KMS-11 (cell line): ENCODE results near the gene CACNG1.

Experiments
- H2AFZ ChIP-seq: fragments of 200-600 bp; sonication (generic); 2 replicates; pipeline ENCODE4 v1.6.1; 2016; ENCODE audit warnings: antibody characterized with exemption, mixed run types, low read depth
- H3K27ac ChIP-seq: fragments of 200-600 bp; sonication (generic); 2 replicates; pipeline ENCODE4 v1.6.1; 2016; ENCODE audit warnings: mild to moderate bottlenecking, mixed run types
- H3K27me3 ChIP-seq: fragments of 200-600 bp; sonication (generic); 2 replicates; pipeline ENCODE4 v1.6.1; 2017; ENCODE audit warnings: mild to moderate bottlenecking, low read depth, mixed run types, moderate library complexity; ENCODE audit not compliant: insufficient read depth
- H3K36me3 ChIP-seq: fragments of 200-600 bp; sonication (generic); 2 replicates; pipeline ENCODE4 v1.6.1; 2017; ENCODE audit warnings: mild to moderate bottlenecking, mixed run types; ENCODE audit not compliant: insufficient read depth
- H3K4me1 ChIP-seq: fragments of 200-600 bp; sonication (generic); 2 replicates; pipeline ENCODE4 v1.6.1; 2016; ENCODE audit warnings: mild to moderate bottlenecking, low read depth, mixed run types; ENCODE audit not compliant: poor library complexity, severe bottlenecking
- H3K4me2 ChIP-seq: fragments of 200-600 bp; sonication (generic); 2 replicates; pipeline ENCODE4 v1.7.0; 2016; ENCODE audit warnings: mild to moderate bottlenecking, mixed run types
- H3K4me3 ChIP-seq: fragments of 200-600 bp; sonication (generic); IDR thresholded peaks from 2 replicates; pipeline ENCODE4 v1.6.1; 2017; ENCODE audit warnings: low read depth, low read length, mixed read lengths; ENCODE audit not compliant: insufficient read depth
- H3K79me2 ChIP-seq: fragments of 200-600 bp; sonication (generic); 2 replicates; pipeline ENCODE4 v1.6.1; 2016; ENCODE audit warnings: low read depth, mixed run types; ENCODE audit not compliant: insufficient read depth
- H3K9ac ChIP-seq: fragments of 200-600 bp; sonication (generic); 2 replicates; pipeline ENCODE4 v1.6.1; 2016; ENCODE audit warnings: mild to moderate bottlenecking, mixed run types
- H4K20me1 ChIP-seq: fragments of 200-600 bp; sonication (generic); 2 replicates; pipeline ENCODE4 v1.6.1; 2016; ENCODE audit warnings: mild to moderate bottlenecking, mixed run types; ENCODE audit not compliant: insufficient read depth
- TF ChIP-seq, protein P1 (sequence below): fragments of 200-600 bp; sonication (generic); conservative IDR thresholded peaks from 2 replicates; pipeline ENCODE4 v1.6.1; 2017; ENCODE audit warnings: low read depth, mild to moderate bottlenecking, antibody characterized with exemption, low read length, moderate library complexity, mixed read lengths

Gene CACNG1

GRCh38 chr17:67051155-67051538 lies 6.8 kb downstream of the CACNG1 start:
- H3K36me3 ChIP-seq: no peaks in the 10 kb centered on the region
- no peaks in the 10 kb centered on the region for H3K79me2 ChIP-seq
- H3K27me3 ChIP-seq: no peaks in the 10 kb centered on the region
- TF ChIP-seq, protein P1, sequence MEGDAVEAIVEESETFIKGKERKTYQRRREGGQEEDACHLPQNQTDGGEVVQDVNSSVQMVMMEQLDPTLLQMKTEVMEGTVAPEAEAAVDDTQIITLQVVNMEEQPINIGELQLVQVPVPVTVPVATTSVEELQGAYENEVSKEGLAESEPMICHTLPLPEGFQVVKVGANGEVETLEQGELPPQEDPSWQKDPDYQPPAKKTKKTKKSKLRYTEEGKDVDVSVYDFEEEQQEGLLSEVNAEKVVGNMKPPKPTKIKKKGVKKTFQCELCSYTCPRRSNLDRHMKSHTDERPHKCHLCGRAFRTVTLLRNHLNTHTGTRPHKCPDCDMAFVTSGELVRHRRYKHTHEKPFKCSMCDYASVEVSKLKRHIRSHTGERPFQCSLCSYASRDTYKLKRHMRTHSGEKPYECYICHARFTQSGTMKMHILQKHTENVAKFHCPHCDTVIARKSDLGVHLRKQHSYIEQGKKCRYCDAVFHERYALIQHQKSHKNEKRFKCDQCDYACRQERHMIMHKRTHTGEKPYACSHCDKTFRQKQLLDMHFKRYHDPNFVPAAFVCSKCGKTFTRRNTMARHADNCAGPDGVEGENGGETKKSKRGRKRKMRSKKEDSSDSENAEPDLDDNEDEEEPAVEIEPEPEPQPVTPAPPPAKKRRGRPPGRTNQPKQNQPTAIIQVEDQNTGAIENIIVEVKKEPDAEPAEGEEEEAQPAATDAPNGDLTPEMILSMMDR: no peak
- no peak overlapping the region for H3K27ac ChIP-seq
- no peak overlapping the region for H2AFZ ChIP-seq
- no peak overlapping the region for H3K4me3 ChIP-seq
- H3K4me2 ChIP-seq: no peak overlapping the region
- H3K4me1 ChIP-seq: no peaks in the 10 kb centered on the region
- no peaks in the 10 kb centered on the region for H4K20me1 ChIP-seq
- no peak overlapping the region for H3K9ac ChIP-seq

DNA sequence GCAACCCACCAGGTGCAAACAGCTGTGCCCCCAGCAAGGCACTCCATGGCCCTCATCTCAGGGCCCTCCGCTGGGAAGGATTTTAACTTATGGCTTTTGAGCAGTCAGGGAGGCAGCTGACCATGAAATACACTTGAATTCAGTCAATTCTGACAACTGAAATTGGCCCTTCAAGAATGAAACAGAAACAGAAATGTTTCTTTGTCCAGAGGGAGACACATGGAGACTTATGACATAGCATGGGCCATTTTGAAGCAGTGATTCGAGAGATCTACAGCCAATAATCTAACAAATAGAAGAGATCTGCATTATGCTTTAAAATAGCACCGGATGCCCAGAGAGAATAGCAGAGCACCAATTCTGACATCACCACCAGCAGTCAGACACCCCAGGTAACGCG lies 7.5 kb downstream of the CACNG1 start:
- no peaks in the 10 kb centered on the region for H3K4me1 ChIP-seq
- no peaks in the 10 kb centered on the region for H3K36me3 ChIP-seq
- no peak overlapping the region for H3K4me2 ChIP-seq
- H3K9ac ChIP-seq: no peak overlapping the region
- H3K27me3 ChIP-seq: no peaks in the 10 kb centered on the region
- H3K4me3 ChIP-seq: no peak overlapping the region
- H3K27ac ChIP-seq: no peak overlapping the region
- H3K79me2 ChIP-seq: no peaks in the 10 kb centered on the region
- TF ChIP-seq, protein P1: no peak
- no peak overlapping the region for H2AFZ ChIP-seq
- H4K20me1 ChIP-seq: no peaks in the 10 kb centered on the region

DNA sequence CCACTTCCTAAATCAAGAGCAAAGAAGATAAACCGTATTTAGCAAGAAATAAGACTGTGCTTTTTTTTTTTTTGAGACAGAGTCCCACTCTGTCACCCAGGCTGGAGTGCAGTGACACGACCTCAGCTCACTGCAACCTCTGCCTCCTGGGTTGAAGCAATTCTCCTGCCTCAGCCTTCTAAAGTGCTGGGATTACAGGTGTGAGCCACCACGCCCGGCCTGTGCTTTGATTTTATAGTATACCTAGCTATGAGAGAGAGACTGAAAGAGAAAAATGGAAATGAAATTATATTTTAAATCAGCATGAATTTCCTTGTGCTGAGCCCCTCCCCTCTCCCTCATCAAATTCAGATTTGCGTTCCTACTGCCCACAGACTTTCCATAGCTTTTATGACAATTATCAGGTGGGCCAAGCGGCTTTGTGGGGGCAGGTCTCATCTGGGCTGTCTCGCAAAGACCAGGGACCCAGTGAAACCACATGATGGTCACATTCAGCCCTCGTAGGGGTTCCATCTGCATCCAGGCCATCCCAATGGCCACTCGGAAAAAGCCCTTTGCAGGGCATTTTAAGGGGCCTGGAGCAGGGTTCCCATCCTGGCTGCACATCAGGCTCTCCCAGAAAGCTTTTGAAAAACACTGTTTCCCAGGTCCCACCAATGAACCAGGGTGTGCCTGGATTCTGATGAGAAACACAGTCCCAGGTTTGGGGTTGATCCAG lies 8.5 kb downstream of the CACNG1 start:
- H3K4me2 ChIP-seq: no peak overlapping the region
- no peaks in the 10 kb centered on the region for H3K79me2 ChIP-seq
- no peak overlapping the region for H2AFZ ChIP-seq
- H3K27me3 ChIP-seq: no peaks in the 10 kb centered on the region
- H3K4me1 ChIP-seq: no peaks in the 10 kb centered on the region
- H3K4me3 ChIP-seq: no peak overlapping the region
- TF ChIP-seq, protein P1: no peak
- no peaks in the 10 kb centered on the region for H3K36me3 ChIP-seq
- no peak overlapping the region for H3K27ac ChIP-seq
- H3K9ac ChIP-seq: no peak overlapping the region
- no peaks in the 10 kb centered on the region for H4K20me1 ChIP-seq

DNA sequence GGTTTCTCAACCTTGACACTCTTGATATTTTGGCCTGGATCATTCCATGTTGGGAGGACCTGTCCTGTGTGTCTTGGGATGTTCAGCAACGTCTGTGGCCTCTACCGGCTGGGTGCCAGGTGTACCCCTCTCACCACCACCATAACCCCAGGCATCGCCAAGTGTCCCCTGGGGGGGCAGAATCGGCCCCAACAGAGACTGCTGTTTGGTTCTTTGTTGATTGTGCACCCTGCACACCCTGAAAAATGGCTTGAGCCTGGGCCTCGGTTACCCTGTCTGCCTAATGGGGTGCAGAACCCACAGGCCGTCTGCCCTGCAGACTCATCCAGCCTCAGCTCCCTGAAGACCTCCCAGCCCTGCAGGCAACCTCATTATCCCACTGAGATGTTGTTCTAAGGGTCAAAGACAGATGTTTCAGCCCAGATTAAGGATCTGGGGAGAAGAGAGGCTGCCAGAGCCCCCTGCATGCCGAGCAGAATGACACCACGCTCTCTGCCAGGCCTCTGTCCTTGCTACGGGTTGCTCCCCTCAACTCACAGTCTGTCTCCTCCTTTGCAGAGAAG lies 9.2 kb downstream of the CACNG1 start:
- H3K4me2 ChIP-seq: no peak overlapping the region
- no peak overlapping the region for H3K4me3 ChIP-seq
- TF ChIP-seq, protein P1: no peak
- no peaks in the 10 kb centered on the region for H3K27me3 ChIP-seq
- no peak overlapping the region for H3K27ac ChIP-seq
- H2AFZ ChIP-seq: no peak overlapping the region
- H3K36me3 ChIP-seq: no peaks in the 10 kb centered on the region
- H3K9ac ChIP-seq: no peak overlapping the region
- H3K4me1 ChIP-seq: no peaks in the 10 kb centered on the region
- H3K79me2 ChIP-seq: no peaks in the 10 kb centered on the region
- no peaks in the 10 kb centered on the region for H4K20me1 ChIP-seq
